T-helper 2 cell treated with Interferon-gamma antibody and Interleukin-4, amounts not matched to agents 5 μg/mL and 100 μg/mL, for 36 hours (primary cell): ENCODE measurements around the gene LDB1.
A peak's percentile ranks its signal among the peaks of the same experiment; 100 is the strongest.

ENCODE experiments used
- DNase-seq: peaks from one replicate; pipeline ENCODE4 v3.0.0; 2021; ENCODE audit warnings: low spot score
- H3K27ac Mint-ChIP-seq: one replicate; pipeline ENCODE4 v1.8.0; 2021; ENCODE audit warnings: mild to moderate bottlenecking, mixed read lengths
- H3K27me3 Mint-ChIP-seq: one replicate; pipeline ENCODE4 v1.8.0; 2021; ENCODE audit warnings: low read depth, mixed read lengths
- H3K36me3 Mint-ChIP-seq: one replicate; pipeline ENCODE4 v1.8.0; 2021; ENCODE audit warnings: low read depth, mixed read lengths
- H3K4me1 Mint-ChIP-seq: one replicate; pipeline ENCODE4 v1.8.0; 2021; ENCODE audit warnings: low read depth, mixed read lengths
- H3K4me3 Mint-ChIP-seq: one replicate; pipeline ENCODE4 v1.8.0; 2022; ENCODE audit warnings: mild to moderate bottlenecking, moderate library complexity, mixed read lengths
- H3K9me3 Mint-ChIP-seq: one replicate; pipeline ENCODE4 v1.8.0; 2021; ENCODE audit warnings: mixed read lengths

The LDB1 gene

GRCh38 chr10:102112210-102112817, 7.9 kb downstream of the LDB1 start:
- H3K4me1 Mint-ChIP-seq, result peaks cover 32% of the 10 kb centered on the region
- H3K9me3 Mint-ChIP-seq, result no peaks in the 10 kb centered on the region
- no peak for DNase-seq
- peaks cover 39% of the 10 kb centered on the region for H3K36me3 Mint-ChIP-seq
- H3K27me3 Mint-ChIP-seq, result no peaks in the 10 kb centered on the region
- no peak overlapping the region for H3K27ac Mint-ChIP-seq
- peak overlapping the region; percentile 82 for H3K4me3 Mint-ChIP-seq

- Mint-ChIP-seq H3K9me3 (no peaks in the 10 kb centered on the region), H3K4me3 (no peak overlapping the region), H3K27ac (no peak overlapping the region), H3K27me3 (no peaks in the 10 kb centered on the region), H3K36me3 (peaks cover 40% of the 10 kb centered on the region), H3K4me1 (peaks cover 23% of the 10 kb centered on the region)
- DNase-seq, result no peak
Measured at GRCh38 chr10:102111276-102111675, 8.9 kb downstream of the LDB1 start.

- Mint-ChIP-seq H3K4me3 (no peak overlapping the region), H3K27ac (no peak overlapping the region), H3K4me1 (peaks cover 25% of the 10 kb centered on the region), H3K36me3 (peaks cover 43% of the 10 kb centered on the region), H3K27me3 (no peaks in the 10 kb centered on the region), H3K9me3 (no peaks in the 10 kb centered on the region)
- DNase-seq, result no peak
Measured at GRCh38 chr10:102109166-102110116, 10.7 kb downstream of the LDB1 start.

GRCh38 chr10:102106998-102107397, 13.2 kb downstream of the LDB1 start:
- H3K9me3 Mint-ChIP-seq, result no peaks in the 10 kb centered on the region
- peaks cover 13% of the 10 kb centered on the region for H3K4me1 Mint-ChIP-seq
- no peak for DNase-seq
- no peak overlapping the region for H3K27ac Mint-ChIP-seq
- H3K4me3 Mint-ChIP-seq, result no peak overlapping the region
- H3K27me3 Mint-ChIP-seq, result no peaks in the 10 kb centered on the region
- peaks cover 33% of the 10 kb centered on the region for H3K36me3 Mint-ChIP-seq

GRCh38 chr10:102102421-102102820, 17.7 kb downstream of the LDB1 start:
- H3K9me3 Mint-ChIP-seq, result no peaks in the 10 kb centered on the region
- no peak overlapping the region for H3K4me3 Mint-ChIP-seq
- no peak overlapping the region for H3K27ac Mint-ChIP-seq
- no peak for DNase-seq
- H3K4me1 Mint-ChIP-seq, result peaks cover 13% of the 10 kb centered on the region
- no peaks in the 10 kb centered on the region for H3K27me3 Mint-ChIP-seq
- H3K36me3 Mint-ChIP-seq, result peaks cover 8% of the 10 kb centered on the region

- peaks cover 7% of the 10 kb centered on the region for H3K36me3 Mint-ChIP-seq
- no peak overlapping the region for H3K4me3 Mint-ChIP-seq
- H3K27me3 Mint-ChIP-seq, result no peaks in the 10 kb centered on the region
- peaks cover 11% of the 10 kb centered on the region for H3K4me1 Mint-ChIP-seq
- no peak for DNase-seq
- no peaks in the 10 kb centered on the region for H3K9me3 Mint-ChIP-seq
- no peak overlapping the region for H3K27ac Mint-ChIP-seq
Measured at GRCh38 chr10:102101152-102101551, 19.0 kb downstream of the LDB1 start.

GRCh38 chr10:102096449-102096848, 23.7 kb downstream of the LDB1 start:
- Mint-ChIP-seq H3K9me3 (no peaks in the 10 kb centered on the region), H3K27me3 (no peaks in the 10 kb centered on the region), H3K4me1 (no peaks in the 10 kb centered on the region), H3K27ac (no peak overlapping the region), H3K4me3 (no peak overlapping the region), H3K36me3 (peaks cover 5% of the 10 kb centered on the region)
- no peak for DNase-seq

- H3K27me3 Mint-ChIP-seq, result no peaks in the 10 kb centered on the region
- H3K4me1 Mint-ChIP-seq, result no peaks in the 10 kb centered on the region
- no peaks in the 10 kb centered on the region for H3K36me3 Mint-ChIP-seq
- H3K9me3 Mint-ChIP-seq, result no peaks in the 10 kb centered on the region
- no peak for DNase-seq
- H3K4me3 Mint-ChIP-seq, result no peak overlapping the region
- no peak overlapping the region for H3K27ac Mint-ChIP-seq
Measured at GRCh38 chr10:102090772-102091171, 29.4 kb downstream of the LDB1 start.

GRCh38 chr10:102086196-102086595, 34.0 kb downstream of the LDB1 start:
- Mint-ChIP-seq H3K4me3 (no peak overlapping the region), H3K4me1 (no peaks in the 10 kb centered on the region), H3K27ac (no peak overlapping the region), H3K27me3 (no peaks in the 10 kb centered on the region), H3K9me3 (no peaks in the 10 kb centered on the region), H3K36me3 (no peaks in the 10 kb centered on the region)
- DNase-seq, result no peak

- H3K4me3 Mint-ChIP-seq, result no peak overlapping the region
- H3K27me3 Mint-ChIP-seq, result no peaks in the 10 kb centered on the region
- DNase-seq, result no peak
- H3K9me3 Mint-ChIP-seq, result no peaks in the 10 kb centered on the region
- no peaks in the 10 kb centered on the region for H3K4me1 Mint-ChIP-seq
- no peak overlapping the region for H3K27ac Mint-ChIP-seq
- no peaks in the 10 kb centered on the region for H3K36me3 Mint-ChIP-seq
Measured at GRCh38 chr10:102085336-102085735, 34.8 kb downstream of the LDB1 start.

GRCh38 chr10:102083541-102083940, 36.6 kb downstream of the LDB1 start:
- Mint-ChIP-seq H3K27ac (no peak overlapping the region), H3K4me1 (no peaks in the 10 kb centered on the region)
- no peak for DNase-seq

GRCh38 chr10:102072673-102073527, 47.3 kb downstream of the LDB1 start:
- Mint-ChIP-seq H3K4me3 (no peak overlapping the region), H3K4me1 (peaks cover 2% of the 10 kb centered on the region), H3K27me3 (no peaks in the 10 kb centered on the region), H3K27ac (no peak overlapping the region), H3K36me3 (peaks cover 2% of the 10 kb centered on the region), H3K9me3 (no peaks in the 10 kb centered on the region)
- peak; percentile 58 for DNase-seq

More at GRCh38 chr10:102083541-102083940, 36.6 kb downstream of the LDB1 start:
- no peaks in the 10 kb centered on the region for H3K9me3 Mint-ChIP-seq
- no peak overlapping the region for H3K4me3 Mint-ChIP-seq
- H3K27me3 Mint-ChIP-seq, result no peaks in the 10 kb centered on the region
- H3K36me3 Mint-ChIP-seq, result no peaks in the 10 kb centered on the region

GRCh38 chr10:102069071-102069470, 51.1 kb downstream of the LDB1 start:
- H3K4me1 Mint-ChIP-seq, result peaks cover 18% of the 10 kb centered on the region
- no peaks in the 10 kb centered on the region for H3K27me3 Mint-ChIP-seq
- no peaks in the 10 kb centered on the region for H3K9me3 Mint-ChIP-seq
- DNase-seq, result no peak
- no peak overlapping the region for H3K4me3 Mint-ChIP-seq
- H3K36me3 Mint-ChIP-seq, result peaks cover 7% of the 10 kb centered on the region
- peak overlapping the region; percentile 39 for H3K27ac Mint-ChIP-seq

- Mint-ChIP-seq H3K4me3 (no peak overlapping the region), H3K4me1 (peaks cover 20% of the 10 kb centered on the region), H3K27ac (no peak overlapping the region), H3K9me3 (no peaks in the 10 kb centered on the region), H3K27me3 (no peaks in the 10 kb centered on the region), H3K36me3 (peaks cover 7% of the 10 kb centered on the region)
- DNase-seq, result no peak
Measured at GRCh38 chr10:102068216-102068615, 52.0 kb downstream of the LDB1 start.
